ENCODE data around the gene HBP1.
"Not testable (repeated sequence)": the region's sequence is repeated elsewhere in the genome, so short reads cannot be mapped to it uniquely, and the experiment has no call there.

The HBP1 gene

DNA sequence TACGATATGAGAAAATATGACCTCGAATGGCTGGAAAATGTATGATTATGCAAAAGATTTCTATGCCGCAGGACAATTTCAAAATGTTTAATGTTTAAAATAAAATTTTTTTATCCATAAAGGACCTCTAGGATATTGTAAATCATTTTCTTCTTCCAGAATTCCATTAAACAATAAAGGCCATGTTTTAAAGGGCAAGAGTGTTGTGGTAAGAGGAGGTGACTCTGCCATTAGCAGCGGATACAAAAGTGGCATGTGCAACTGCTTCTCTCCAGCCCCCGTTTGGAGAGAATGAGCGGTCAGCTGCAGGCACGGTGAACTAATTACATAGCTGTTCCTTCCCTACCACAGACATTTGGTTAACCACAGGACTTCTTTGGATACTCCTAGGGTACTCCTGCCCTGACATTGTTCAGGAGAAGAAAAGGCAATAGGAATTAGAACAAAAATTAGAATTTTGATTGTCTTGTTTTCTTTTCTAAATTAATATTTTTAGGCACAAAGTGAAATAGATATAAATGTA, 63.8 kb downstream of the HBP1 start:
- DNase-seq: no peak

DNA sequence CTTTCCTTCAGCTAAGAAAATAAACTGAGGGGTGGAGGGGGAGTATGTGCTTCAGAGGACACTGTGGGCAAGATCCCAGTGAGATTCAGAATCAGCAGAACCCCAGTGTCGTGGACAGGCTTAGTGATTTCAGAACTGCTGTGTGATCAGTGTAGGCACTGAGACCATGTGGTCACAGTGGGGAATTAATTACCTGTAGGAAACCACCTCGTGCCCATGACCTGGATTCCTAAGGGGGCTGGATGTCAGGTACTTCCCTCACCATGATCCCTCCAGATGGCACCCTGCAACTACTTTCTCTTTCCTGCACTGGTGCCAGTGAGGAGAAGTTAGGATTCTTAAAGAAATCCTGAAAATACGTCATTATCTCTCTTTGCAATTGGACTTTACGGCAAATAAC, 64.4 kb downstream of the HBP1 start:
- no peak for DNase-seq

DNA sequence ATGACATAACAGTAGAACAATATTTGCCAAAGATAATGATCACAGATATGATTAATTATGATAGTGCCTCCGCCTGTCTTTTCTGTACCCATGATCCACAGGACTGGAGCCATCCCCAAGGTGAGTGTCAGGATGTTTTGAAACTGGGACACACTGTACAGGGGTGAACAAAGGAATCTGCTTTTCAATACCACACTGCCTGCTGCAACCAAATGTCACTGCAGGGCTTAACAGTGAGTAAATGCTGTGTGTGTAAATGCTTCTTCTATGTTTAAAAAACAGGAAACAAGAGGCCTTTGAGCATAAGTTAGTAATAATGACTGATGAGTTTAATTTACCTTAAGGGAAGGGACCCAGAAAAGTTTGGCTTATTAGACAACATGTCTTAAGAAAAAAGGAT, 65.2 kb downstream of the HBP1 start:
- DNase-seq: no peak

DNA sequence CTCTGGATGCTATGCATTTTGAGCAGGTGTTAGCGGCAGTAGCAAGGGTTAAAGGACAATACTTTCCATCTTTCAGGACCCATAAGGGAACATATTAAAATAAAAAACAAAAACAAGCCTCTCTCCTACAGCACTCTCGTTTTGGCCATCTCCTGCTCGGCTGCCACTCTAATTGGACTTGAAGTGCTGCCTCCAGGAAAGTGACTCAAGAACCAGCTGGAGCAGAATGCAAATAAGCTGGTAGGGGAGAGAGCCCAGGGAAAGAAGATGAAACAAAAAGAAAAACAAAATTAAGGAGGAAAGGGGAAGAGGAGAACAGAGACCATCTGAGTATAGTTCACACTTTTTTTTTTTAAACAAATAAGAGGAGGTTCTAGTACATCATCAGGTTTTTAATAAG, 65.6 kb downstream of the HBP1 start:
- DNase-seq: no peak

DNA sequence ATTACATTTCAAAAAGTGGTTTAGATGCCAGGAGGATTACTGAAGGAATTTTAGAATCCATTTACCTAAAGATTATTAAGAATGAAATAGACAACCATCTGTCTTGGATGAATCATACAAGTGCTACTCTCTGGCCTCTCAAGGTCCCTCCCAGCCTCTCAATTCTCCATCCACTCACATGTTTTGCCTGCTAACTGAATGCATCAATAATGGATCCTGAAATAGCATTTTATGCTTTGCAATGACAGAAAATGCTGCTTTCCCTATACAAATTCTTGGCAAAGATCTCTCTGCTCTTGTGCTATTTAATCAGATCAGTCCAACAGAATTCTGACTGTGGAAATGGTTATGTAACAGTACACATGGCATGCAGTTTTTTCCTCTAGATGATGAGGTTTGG, 68.1 kb downstream of the HBP1 start:
- no peak for DNase-seq

DNA sequence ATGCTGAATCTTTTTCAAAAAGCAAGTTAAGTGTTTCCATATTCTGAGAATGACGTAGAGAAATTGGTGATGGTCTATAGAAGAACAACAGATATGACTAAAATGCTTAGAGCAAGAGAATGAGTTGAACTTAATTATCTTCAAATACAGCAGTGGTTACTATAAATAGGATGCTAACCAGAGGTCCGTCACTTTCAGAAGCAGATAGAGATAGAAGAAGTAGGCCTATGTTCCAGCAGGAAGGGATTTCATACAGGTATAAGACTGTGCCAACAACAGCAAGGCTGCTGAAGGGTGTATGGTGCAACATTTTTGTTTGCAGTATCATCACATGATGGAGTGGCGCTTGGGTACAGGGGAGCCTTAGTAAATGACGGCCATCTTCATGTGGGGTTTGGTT, 68.6 kb downstream of the HBP1 start:
- DNase-seq: no peak

- no peak for DNase-seq
Measured at GRCh38 chr7:107242267-107242666, 73.5 kb downstream of the HBP1 start.

GRCh38 chr7:107244613-107245012, 75.8 kb downstream of the HBP1 start:
- no peak for DNase-seq

DNA sequence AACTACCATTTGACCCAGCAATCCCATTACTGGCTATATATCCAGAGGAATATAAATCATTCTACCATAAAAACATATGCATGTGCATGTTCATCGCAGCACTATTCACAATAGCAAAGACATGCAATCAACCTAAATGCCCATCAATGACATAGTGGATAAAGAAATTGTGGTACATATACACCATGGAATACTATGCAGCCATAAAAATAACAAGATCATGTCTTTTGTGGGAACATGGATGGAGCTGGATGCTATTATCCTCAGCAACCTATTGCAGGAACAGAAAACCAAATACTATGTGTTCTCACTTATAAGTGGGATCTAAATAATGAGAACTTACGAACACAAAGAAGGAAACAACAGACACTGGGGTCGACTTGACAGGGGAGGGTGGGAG, 78.0 kb downstream of the HBP1 start:
- DNase-seq: not testable (repeated sequence)

DNA sequence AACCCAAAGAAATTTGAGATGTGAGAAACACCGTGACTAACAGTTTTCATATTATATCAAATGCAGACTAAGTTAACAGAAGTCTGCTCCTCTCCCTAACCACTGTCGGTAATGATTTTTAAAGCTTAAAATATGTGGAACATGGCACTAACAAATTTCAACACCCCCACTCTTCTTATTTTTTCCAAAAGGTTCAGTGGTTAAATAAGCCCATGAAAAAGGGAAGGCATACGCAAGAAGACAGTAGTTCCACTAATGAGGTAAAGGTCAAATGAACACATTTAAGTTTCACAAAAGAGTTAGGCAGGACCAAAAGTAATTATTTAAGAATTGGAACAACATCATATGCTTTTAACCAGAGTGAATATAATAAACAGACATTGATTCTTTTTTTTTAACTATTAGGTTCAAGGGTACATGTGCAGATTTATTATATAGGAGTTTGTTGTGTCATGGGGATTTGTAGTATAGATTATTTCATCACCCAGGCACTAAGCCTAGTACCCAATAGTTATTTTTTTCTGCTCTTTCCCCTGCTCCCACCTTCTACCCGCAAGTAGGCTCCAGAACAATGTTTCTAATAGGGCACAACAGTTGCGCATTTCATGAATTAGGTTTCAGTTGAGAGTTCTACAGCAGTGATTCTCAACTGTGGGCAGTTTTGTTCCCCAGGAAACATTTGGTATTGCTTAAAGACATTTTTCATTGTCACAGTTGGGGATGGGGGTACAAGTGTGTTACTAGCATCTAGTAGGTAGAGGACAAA, 79.9 kb downstream of the HBP1 start:
- no peak for DNase-seq

DNA sequence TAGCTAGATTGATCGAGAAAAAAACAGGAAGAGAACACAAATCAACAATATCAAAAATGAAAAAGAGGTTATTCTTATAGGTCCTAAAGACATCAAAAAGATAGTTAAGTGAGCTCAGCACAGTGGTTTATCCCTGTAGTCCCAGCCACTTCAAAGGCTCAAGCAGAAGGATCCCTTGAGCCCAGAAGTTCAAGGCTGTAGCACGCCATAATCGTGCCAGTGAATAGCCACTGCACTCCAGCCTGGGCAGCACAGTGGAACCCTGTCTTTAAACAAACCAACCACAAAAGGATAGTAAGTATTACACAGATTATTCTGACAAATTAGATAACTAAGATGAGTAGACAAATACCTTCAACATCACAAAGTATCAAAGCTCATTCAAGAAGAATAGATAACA, 83.2 kb downstream of the HBP1 start:
- no peak for DNase-seq

All from NCI-H446 (cell line).